Fibroblast of the conjunctiva (primary cell): ENCODE data around the gene HOXD8.
A peak's percentile ranks its signal among the peaks of the same experiment; 100 is the strongest.

Experiments used
- DNase-seq: peaks from one replicate; pipeline ENCODE4 v3.0.0-alpha.2; 2010; ENCODE audit warnings: low read depth

Gene HOXD8

DNA sequence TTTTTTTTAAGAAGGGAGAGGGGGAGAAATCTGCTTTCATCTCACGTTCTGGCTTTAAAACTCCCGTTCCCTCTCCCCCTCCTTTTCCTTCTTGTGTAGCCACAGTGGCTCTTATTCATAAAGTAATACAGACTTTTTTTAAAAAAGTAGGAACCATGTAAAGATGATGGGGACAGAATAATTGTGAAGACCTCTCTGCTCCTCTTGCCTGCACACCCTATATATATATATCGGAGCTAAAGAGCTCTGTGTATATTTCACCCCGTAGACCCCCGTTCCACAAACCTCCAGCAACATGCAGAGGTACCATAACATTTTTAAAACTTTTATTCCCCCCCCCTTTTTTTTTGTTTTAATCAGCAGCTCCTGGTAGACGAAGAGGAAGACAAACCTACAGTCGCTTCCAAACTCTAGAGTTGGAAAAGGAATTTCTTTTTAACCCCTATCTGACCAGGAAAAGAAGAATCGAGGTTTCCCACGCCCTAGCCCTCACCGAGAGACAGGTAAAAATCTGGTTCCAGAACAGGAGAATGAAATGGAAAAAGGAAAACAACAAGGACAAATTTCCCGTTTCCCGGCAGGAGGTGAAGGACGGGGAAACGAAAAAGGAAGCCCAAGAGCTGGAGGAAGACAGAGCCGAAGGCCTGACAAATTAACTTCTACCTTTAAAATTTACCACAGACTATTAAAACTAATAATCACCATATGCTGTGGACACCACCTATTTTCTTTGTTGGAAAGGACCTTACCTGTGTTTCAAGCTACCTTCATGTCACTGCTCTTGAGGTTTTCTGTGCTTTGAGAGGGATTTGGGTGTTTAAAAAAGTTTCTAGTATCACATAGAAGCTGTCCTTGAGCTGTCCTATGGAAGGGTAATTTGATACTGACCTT, 1.7 kb downstream of the HOXD8 start:
- DNase-seq = no peak

DNA sequence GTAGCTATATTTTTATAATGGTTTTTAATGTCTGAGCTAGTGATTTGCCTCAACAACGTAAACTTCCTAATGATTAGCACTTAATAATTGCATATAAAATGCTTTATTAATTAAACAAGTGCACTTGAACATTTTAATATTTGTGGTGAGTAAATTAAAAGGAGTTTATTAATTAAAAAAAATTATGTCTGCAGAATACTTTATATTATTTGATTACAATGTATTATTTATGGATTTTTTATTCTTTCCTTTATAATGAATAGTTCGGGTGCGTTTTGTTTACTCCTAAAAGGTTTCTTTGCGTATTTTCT, 2.3 kb downstream of the HOXD8 start:
- DNase-seq = no peak

DNA sequence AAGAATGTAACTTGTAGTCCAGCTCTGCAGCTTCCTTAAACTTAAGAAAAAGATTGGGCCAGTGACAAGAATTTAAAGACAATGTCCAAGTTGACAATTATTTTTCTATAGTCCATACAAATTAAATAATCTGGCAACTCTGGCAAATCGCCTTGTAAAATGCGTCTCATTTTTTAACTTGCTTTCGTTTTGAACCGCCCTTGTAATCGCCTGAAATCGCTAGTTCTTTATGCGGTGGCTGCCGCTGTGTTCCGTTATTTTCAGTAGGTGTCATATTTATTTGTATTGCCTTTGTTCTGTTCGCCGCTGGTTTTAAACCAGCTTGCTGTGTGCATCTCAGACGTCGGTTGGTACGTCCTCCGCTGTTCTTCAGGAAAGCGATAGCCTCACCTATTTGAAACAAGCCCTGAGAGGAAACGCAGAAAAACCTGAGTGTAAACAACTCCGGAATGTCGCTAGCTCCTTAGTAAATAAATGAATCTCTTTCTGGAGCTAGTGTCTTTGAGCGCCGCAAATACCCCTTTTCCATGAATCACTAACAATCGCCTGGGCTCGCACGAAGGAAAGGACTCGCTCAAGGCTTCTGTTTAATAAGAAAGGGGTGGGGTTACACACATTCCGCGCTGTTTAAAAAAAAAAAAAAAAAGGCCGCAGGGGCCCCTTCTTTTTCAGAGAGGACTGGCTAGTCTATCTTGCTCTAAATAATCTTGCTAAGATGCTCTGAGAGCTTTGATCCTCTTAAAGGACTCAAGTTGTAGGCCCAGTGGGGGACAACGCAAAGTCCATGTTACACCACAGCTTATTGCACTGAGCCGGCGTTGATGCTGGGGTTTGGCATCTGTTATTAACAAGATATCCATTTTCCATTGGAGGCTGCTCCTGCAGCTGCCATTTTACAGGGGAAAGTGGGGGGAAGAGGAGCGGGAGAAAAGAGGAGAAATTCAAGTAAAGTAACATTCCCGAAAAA, 3.0 kb downstream of the HOXD8 start:
- DNase-seq = no peak

DNA sequence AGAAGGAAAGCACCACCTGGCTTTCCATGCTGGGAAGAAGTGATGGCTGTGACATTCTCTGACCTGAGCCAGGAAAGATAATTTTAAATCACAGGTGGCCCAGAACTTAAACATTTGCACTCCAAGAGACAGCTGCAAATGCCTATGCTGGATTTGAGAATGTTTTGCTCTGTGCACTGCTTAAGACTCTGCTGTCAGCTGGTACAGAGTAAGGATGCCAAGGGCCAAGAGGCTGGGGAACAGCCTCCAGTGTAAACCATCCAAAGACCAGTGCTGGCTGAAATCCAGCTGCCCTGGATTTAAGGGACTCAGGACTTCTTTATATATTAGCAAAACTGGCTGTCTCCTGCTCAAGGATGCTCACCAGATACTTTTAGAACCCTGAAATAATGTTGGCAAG, 3.9 kb downstream of the HOXD8 start:
- DNase-seq = no peak

GRCh38 chr2:176134035-176134434, 4.5 kb downstream of the HOXD8 start:
- DNase-seq = no peak

DNA sequence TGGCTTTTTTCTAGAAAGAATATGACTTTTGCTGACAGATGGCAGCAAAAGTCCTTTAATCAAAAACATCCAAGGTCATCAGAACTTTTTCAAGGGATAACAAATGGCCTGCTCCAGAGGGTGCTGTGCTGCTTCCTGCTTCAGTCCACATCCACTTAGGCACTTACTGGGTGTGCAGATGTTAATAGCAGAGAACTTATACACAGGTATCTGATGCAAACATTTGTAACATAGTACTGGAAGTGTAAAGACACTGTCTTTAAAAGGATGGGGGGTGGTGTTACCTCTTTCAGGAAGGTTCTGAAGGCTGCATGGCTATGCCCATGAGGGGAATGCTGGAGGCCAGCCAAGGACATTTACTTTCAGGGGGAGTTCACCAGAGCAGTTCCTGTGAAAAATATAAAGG, 5.5 kb downstream of the HOXD8 start:
- no peak for DNase-seq

DNA sequence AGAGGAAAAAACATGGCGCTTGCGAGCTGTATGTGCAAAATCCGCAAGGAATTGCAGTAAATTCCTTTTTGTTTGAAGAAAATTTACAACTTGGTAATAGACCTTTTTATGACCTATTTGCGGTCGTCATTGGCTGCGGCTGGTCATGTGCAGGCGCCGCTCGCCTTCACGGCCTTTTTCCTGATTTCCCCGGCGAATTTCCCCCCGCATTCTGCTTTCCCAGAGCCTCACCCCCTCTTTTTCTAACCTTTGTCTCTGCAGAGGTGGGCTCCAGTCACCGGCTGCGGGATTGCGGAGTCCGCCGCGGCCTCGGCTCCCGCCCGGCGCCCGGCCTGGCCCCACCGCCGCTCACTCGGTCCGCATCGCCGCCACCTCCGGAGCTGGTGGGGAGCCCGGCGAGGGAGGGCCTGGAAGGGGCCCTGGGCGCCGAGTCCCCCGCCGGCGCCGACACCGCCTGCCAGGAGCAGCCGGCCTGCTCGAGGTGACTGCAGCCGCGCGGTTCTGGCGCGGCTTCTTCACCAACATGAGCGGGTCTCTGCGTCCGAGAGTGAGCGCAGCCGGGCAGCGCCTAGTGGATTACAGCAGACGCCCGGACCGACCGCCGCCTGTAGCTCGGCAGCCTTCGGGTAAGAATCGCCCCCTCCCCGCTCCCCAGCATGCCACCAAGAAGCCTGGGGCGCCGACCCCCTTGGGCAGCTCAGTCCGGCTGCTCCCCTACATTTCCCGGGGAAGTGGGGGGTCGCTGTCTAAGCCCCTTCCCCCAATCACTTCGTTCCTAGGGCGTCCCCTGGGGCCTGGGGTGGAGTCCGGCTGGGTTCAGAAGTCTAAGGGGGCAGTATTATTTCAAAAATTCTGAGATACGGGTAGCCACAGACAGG, 7.1 kb downstream of the HOXD8 start:
- no peak for DNase-seq

DNA sequence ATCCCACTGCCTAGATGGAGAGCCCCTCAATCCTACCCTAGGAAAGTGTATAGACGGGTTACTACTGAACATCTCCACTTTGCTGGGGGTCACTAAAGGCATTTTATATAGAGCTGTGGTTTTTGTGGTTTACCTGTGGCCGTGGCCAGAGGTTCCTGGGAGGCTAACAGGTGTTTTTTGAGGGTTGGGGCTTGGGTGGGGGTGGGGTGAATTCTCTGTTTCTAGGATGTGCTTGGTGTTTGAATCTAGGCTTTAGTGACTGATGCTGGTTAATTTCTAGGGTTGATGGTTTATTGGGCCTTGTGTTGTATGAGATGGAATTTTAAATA, 7.7 kb downstream of the HOXD8 start:
- DNase-seq = no peak

GRCh38 chr2:176137906-176138305, 8.4 kb downstream of the HOXD8 start:
- DNase-seq = no peak

DNA sequence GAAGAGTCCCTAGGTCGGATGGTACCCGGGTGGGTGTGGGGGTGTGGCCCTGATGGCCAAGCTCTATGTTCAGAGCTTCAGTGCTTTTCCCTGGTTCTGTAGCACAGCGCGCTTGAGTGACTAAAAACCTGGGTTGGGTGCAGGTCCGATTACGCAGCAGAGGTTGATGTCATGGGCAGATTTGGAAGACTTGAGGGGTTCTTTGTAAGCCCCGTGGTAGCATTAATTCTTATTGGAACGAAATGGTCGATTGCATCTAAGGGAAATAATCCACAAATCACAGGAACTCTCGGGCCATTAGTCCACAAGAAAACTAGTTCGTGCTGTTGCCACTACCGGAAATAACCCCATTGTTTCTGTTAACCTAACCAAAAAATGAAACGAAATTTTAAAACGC, 9.0 kb downstream of the HOXD8 start:
- no peak for DNase-seq

GRCh38 chr2:176138923-176139660, 9.6 kb downstream of the HOXD8 start:
- DNase-seq = no peak

DNA sequence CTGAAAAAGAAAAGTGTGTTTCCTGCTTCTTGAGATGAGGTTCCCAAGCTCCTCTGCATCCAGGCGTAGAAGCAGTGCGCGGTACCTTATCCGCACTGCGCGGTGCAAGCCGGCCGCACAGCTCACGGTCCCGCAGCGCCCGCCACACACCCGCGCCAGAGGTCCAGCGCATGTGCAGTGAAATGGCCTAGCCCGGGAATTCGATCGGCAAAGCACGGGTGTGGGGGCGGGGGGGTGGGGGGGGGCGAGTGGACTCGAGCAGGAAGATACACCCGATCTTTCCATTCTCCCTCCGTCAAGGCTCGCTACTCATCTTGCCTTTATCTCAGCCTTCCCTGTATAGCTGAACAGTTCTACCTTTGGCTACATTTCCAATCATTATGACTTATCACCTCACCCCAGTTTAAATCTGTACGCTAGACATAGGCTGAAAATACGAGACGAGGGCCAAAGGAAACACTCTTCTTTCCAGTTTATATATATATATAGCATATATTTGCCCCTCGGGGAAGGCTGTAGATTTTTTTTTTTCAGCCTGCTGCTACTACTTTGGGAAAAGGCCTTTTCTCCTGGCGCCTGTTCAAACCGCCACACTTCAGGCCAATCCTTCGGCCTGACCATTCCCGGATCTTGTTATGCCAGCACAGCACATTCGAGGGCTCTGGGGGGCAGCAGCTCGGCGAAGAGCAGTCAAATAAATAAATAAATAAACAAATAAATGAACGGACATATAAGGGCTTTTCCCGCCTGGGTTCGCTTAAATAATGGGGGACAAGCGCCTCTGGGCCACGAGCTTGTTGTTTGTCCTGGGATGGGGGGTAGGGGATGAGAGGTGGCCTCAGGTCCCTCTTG, 10.4 kb downstream of the HOXD8 start:
- no peak for DNase-seq

GRCh38 chr2:176140513-176141317, 11.2 kb downstream of the HOXD8 start:
- peak; percentile 18 for DNase-seq

DNA sequence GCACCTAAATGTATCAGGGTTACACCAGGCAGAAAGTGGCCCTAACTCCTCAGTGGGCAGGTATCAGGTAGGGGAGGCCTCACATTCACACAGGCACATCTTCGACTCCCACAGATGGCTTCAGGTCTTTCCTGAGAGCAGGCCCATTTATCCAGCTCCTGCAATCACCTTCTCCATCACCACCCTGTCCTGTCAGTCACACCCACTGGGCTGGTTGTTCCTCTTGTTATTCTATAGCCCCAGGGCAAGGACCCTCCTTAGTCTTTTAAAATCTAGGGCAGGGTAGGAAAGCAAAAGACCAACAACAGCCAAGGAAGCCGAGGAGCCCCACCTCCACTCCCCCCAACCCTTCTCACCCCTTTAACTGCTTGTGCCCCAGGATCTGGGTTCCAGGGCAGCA, 12.8 kb downstream of the HOXD8 start:
- no peak for DNase-seq

DNA sequence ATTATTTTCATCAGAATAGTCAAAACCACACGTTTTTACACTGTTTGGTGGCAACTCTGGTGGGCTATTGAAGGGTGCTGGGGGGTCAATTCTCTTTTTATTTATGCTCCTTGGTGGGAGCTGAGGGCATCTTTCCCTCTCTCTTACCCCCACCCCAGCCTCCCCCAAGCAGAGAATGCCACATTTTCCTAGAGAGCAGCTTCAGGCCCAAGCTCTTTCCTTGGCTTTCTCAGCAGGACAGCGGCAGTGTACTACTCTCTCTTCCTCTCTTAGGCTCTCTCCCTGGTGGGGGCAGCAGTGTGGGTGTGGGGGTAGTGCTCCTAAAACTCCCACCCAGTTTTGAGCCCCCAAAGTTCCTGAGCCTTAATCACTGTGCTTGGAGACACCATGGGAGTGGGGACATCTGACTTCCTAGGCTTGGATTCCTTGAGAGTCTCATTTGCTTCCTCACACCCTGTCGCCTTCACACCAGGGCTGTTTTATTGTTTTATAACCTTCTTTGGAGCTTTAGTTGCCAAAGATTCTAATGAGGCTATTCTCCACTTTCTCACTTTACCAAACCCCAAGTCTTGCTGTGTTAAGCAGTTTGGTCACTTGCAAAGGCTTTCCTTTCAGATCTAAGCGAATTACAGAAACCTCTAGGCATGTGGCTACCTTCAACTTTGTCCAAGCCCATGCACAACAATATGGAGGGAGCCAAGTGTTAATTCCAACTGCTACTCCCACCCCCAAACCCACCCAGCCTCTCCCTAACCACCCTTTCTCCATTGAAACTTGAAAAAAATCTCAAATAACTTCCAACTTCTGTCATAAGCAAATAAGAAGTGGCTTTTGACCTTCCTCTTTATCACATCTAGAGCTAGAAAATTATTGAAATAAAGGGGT, 15.8 kb downstream of the HOXD8 start:
- no peak for DNase-seq

GRCh38 chr2:176146101-176146500, 16.6 kb downstream of the HOXD8 start:
- DNase-seq = no peak

DNA sequence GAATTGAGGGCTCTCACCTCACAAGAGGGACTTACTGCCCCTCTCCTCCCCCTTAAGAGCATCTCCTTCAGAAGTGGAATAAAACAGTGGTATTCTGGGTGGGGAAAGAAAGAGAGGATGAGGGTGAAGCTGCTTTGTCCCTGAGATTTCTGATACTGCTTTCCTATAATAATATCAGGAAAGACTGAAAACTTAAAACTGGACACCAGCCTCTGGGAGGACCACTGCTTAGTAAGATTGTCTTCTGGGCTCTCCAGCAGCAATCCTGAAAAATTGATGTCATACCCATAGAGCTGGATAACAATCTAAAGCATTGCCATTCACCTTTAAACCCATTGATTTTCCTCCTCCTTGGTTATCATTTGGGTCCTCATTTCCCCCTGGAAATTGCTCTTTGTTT, 17.1 kb downstream of the HOXD8 start:
- DNase-seq = no peak

GRCh38 chr2:176147210-176147799, 17.8 kb downstream of the HOXD8 start:
- no peak for DNase-seq
